ACC112 (cell line): ENCODE results near the gene PNPT1.
"Not testable (repeated sequence)": the region's sequence is repeated elsewhere in the genome, so short reads cannot be mapped to it uniquely, and the experiment has no call there.

ENCODE experiments used
- H2AFZ ChIP-seq: fragments of 200-600 bp; sonication (generic); one replicate; pipeline ENCODE4 v1.6.0; 2017; ENCODE audit warnings: antibody characterized with exemption, low read length; ENCODE audit not compliant: unreplicated experiment
- H3K27ac ChIP-seq: fragments of 200-600 bp; sonication (generic); 2 replicates; pipeline ENCODE4 v1.5.1; 2014; ENCODE audit warnings: low read depth, mild to moderate bottlenecking, antibody characterized with exemption, low read length, moderate library complexity
- H3K27me3 ChIP-seq: fragments of 200-600 bp; sonication (generic); 2 replicates; pipeline ENCODE4 v1.6.1; 2014; ENCODE audit warnings: mild to moderate bottlenecking, antibody characterized with exemption, low read length, moderate library complexity, mixed read lengths; ENCODE audit not compliant: insufficient read depth
- H3K36me3 ChIP-seq: fragments of 200-600 bp; sonication (generic); 2 replicates; pipeline ENCODE4 v1.6.1; 2016; ENCODE audit warnings: mild to moderate bottlenecking, antibody characterized with exemption, low read length, moderate library complexity, mixed read lengths; ENCODE audit not compliant: insufficient read depth
- H3K4me1 ChIP-seq: fragments of 200-600 bp; sonication (generic); one replicate; pipeline ENCODE4 v1.6.1; 2016; ENCODE audit warnings: low read length, mixed read lengths; ENCODE audit not compliant: insufficient read depth, unreplicated experiment, control insufficient read depth
- H3K4me3 ChIP-seq: fragments of 200-600 bp; sonication (generic); 2 replicates; pipeline ENCODE4 v1.5.1; 2014; ENCODE audit warnings: mild to moderate bottlenecking, low read depth, low read length
- H3K79me2 ChIP-seq: fragments of 200-600 bp; sonication (generic); one replicate; pipeline ENCODE4 v1.6.0; 2016; ENCODE audit warnings: low read length; ENCODE audit not compliant: control insufficient read depth, unreplicated experiment, insufficient read depth

Gene PNPT1

DNA sequence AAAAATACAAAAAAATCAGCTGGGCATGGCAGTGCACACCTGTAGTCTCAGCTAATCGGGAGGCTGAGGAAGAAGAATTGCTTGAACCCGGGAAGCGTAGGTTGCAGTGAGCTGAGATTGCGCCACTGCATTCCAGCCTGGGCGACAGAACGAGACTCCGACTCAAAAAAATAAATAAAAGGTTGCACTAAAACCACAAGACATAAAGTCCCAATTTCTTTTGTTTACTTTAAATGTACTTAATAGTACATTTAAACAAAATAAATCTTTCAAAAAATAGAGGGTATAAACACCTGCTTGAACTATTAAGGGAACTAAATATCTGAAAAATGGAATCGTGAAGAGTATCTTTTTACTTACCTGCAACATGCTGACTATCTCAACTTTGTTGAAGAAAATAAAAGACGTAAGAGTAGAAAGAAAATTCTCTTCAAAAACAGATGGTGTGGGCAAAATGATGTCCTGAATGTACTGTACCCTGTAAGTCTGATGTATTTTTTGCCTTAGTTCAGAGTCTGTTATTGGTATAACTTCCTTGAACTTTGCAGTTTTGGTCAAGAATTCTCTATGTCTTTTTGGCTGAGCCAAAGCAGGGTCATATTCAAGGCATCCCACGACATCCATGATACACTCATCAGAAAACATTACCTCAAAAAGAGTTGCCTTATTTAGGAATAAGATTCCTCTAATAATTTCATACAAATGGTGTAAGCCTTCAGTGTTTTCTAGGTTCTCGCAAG lies 95.4 kb downstream of the PNPT1 start:
- Histone ChIP-seq H3K27me3 (no peaks in the 10 kb centered on the region), H2AFZ (no peak overlapping the region), H3K36me3 (peaks cover 14% of the 10 kb centered on the region), H3K4me3 (no peak overlapping the region), H3K4me1 (no peaks in the 10 kb centered on the region), H3K79me2 (peaks cover 20% of the 10 kb centered on the region), H3K27ac (no peak overlapping the region)

GRCh38 chr2:55596795-55597194 lies 96.8 kb downstream of the PNPT1 start:
- not testable (repeated sequence) for H3K4me1 ChIP-seq, H3K4me3 ChIP-seq, H3K36me3 ChIP-seq, H3K27me3 ChIP-seq, H3K27ac ChIP-seq, H2AFZ ChIP-seq
- peaks cover 17% of the 10 kb centered on the region for H3K79me2 ChIP-seq

DNA sequence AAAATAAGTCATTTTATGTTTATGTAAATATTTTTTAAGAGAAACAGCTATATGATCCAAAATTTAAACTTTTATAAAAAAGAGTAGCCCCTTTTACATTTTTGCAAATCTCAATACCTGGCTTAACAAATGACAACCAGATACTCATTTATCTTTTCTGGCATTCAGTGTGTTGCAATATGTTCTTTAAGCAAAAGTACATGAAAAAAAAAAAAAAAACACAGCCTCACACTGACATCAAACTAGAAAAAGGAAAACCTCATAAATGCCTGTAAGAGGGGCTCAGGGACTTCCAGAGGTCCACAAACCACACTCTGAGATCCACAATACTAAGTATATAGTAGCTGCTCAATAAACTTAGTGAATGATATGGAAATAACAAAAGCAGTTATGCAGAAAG lies 98.1 kb downstream of the PNPT1 start:
- Histone ChIP-seq H3K4me1 (peaks cover 12% of the 10 kb centered on the region), H3K27me3 (no peaks in the 10 kb centered on the region), H3K27ac (no peak overlapping the region), H3K4me3 (no peak overlapping the region), H3K36me3 (peaks cover 10% of the 10 kb centered on the region), H2AFZ (no peak overlapping the region), H3K79me2 (peaks cover 15% of the 10 kb centered on the region)

DNA sequence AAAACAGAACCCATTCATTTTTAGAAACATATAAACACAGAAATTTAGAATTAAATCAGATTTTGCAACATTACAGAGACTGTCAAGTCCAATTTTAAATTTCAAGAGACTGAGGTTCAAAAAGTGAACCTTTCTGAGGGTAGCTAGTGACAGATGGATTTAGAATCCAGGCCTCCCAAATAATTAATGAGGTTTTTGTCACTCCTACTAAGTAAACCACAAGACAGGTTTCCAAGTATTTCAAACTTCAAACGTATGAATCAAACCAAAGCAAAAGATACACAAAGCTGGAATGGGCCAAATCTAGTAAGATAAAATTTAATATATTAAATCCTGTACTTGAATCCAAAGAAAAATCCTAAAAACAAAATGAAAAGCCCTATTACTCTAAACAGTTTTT lies 101.5 kb downstream of the PNPT1 start:
- H3K36me3 ChIP-seq: peaks cover 5% of the 10 kb centered on the region
- peaks cover 10% of the 10 kb centered on the region for H3K79me2 ChIP-seq
- no peak overlapping the region for H3K27ac ChIP-seq
- no peak overlapping the region for H3K4me3 ChIP-seq
- peaks cover 17% of the 10 kb centered on the region for H3K4me1 ChIP-seq
- no peak overlapping the region for H2AFZ ChIP-seq
- no peaks in the 10 kb centered on the region for H3K27me3 ChIP-seq

DNA sequence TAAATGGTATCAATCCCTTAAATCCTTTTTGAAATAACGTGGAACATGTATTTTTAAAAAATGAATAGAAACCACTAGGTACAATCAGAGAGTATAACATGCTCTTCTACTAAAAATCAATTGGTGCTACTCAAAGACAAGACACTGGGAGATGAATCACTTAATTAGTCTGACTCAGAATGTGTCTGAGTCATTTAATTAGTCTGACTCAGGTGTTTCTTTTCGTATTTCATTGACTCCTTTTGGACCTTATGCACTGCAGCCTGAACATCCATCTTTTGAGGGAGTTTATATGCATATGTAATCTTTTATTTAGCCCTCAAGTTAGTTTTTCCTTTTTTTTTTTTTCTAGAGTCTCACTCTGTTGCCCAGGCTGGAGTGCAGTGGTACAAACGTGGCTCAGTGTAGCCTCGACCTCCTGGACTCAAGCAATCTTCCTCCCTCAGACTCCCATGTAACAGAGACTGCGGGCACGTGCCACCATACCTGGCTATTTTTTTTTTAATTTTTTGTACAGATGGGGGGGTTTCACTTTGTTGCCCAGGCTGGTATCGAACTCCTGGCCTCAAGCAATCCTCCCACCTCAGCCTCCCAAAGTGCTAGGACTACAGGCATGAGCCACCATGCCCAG lies 102.7 kb downstream of the PNPT1 start:
- H3K27ac ChIP-seq: peak overlapping the region; percentile 61
- H3K27me3 ChIP-seq: no peaks in the 10 kb centered on the region
- peaks cover 14% of the 10 kb centered on the region for H3K79me2 ChIP-seq
- H3K4me3 ChIP-seq: no peak overlapping the region
- peaks cover 29% of the 10 kb centered on the region for H3K4me1 ChIP-seq
- H3K36me3 ChIP-seq: peaks cover 3% of the 10 kb centered on the region
- H2AFZ ChIP-seq: no peak overlapping the region

- Histone ChIP-seq H3K36me3 (peaks cover 13% of the 10 kb centered on the region), H3K27ac (peak overlapping the region; percentile 99), H3K4me3 (peak overlapping the region; percentile 61), H3K27me3 (no peaks in the 10 kb centered on the region), H3K79me2 (peaks cover 9% of the 10 kb centered on the region), H2AFZ (no peak overlapping the region), H3K4me1 (peaks cover 52% of the 10 kb centered on the region)
Measured at GRCh38 chr2:55585451-55586080, 108.1 kb downstream of the PNPT1 start.
